NOMO-1 treated with dmso at 0.1 percent for 144 hours (cell line): ENCODE data around the gene ZNF407.
"Not testable (repeated sequence)": the region's sequence is repeated elsewhere in the genome, so short reads cannot be mapped to it uniquely, and the experiment has no call there.

Experiments used
- DNase-seq: peaks from one replicate; lab custom pipeline; 2025; ENCODE audit not compliant: unreplicated experiment; lab: John Stamatoyannopoulos, UW

ZNF407 gene

DNA sequence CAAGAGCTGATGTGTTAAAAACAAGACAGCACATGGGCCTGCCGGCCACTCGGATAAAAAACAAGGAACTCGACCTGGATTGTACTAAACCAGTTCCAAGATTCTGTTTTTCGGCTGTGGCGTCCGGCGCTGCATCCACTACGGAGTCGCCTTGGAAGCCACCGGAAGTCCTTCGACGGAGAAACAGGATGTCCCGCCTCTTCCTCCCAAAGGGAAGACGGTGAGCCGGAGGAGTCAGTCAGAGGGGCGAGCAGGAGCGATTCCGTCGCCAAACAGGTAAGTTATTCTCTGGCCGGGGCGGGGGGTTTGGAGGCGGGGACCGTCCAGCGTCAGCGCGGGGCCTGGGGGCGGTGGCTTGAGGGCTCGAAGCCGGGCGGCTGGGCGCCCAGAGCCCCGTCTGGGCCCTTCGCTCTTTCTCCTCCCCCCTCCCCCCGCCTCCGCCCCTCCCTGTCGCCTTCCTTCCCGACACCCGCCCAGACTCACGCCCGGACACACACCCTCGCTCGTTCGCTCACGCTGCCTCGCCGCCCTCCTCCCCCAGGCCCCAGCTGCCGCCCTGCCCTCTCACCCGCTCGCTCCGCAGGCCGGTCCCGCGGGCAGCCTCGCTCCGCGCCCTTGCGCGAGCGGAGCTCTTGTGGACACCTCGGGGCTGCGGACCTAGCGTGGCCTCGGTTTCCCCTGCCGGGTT is at the start of gene ZNF407:
Gene ZNF407, plus strand, starts transcription at position 209 of the 688 bp plus-strand sequence. CDS start 33,150 bp downstream, outside the sequence.
- DNase-seq = peak; percentile 82

DNA sequence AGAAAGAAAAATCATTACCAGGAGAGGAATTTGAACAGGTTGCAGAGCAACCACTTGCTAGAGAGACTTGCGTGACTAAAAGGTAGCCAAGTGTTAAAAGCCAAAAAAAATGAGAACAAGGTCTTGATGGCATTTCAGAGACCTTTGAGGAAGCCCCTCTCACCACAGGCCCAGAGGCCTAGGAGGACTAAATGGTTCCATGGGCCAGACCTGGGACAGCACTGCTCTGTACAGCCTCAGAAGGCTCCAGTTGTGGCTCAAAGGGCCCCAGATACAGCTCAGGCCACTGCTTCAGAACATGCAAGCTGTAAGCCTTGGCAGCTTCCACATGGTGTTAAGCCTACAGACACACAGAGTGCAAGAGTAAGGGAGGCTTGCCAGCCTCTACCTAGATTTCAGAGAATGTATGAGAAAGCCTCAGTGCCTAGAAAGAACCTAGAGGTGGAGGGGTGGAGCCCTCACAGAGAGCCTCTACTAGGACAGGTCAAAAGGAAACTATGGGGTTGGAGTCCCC is 48.0 kb upstream of the ZNF407 start:
- DNase-seq = no peak

DNA sequence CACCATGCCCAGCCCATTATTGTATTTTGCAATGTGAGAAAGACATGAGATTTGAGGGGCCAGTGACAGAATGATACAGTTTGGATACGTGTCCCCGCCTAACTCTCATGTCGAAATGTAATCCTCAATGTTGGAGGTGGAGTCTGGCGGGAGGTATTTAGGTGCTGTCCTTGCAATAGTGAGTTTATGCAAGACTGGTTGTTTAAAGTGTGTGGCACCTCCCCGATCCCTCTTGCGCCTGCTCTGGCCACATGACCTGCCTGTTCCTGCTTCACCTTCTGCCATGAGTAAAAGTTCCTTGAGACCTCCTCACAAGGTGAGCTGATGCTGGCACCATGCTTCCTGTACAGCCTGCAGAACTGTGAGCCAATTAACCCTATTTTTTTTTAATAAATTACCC is 46.8 kb upstream of the ZNF407 start:
- DNase-seq = no peak

- no peak for DNase-seq
Measured at GRCh38 chr18:74551452-74551851, 46.2 kb upstream of the ZNF407 start.

DNA sequence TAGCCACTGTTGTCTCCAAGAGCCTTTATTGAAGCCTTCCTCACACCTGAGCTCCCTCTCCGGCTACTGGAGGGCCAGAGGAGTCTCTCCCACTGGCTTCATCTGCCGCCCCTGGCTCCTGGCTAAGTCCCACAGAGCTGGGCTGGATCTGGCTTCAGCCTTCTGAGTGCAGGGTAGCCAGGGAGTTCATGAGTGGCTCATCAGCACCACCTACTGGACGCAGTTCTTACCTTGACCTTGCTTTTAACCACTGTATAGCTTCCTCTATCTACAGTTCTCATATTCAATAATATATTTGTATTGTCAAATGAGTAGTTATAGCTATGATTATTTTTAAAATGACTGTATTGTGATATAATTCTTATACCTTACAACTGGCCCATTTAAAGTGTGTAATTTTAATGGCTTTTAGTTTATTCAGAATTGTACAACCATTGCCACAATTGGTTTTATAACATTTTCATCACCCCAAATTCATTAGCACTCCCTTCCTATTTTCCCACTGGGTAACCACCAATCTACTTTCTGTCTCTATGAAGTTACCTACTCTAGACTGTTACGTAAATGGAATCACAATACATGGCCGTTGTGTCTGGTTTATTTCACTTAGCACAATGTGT is 45.6 kb upstream of the ZNF407 start:
- peak; percentile 79 for DNase-seq

- DNase-seq = no peak
Measured at GRCh38 chr18:74556126-74556525, 41.5 kb upstream of the ZNF407 start.

DNA sequence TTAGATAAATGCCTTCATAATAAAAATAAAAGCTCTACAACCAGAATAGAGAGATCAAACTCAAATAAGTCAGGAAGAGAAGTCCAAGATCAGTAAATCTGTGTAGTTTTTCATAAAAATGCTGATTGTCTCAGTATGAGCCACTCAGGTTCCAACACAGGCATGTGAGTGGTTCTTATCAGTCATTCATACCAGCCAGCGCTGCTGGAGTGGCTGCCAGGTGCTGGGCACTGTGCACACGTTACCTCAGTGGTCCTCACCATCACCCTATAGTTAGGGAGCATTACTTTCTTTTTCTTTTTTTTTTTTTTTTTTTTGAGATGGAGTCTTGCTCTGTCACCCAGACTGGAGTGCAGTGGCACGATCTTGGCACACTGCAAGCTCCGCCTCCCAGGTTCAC is 39.6 kb upstream of the ZNF407 start:
- no peak for DNase-seq

DNA sequence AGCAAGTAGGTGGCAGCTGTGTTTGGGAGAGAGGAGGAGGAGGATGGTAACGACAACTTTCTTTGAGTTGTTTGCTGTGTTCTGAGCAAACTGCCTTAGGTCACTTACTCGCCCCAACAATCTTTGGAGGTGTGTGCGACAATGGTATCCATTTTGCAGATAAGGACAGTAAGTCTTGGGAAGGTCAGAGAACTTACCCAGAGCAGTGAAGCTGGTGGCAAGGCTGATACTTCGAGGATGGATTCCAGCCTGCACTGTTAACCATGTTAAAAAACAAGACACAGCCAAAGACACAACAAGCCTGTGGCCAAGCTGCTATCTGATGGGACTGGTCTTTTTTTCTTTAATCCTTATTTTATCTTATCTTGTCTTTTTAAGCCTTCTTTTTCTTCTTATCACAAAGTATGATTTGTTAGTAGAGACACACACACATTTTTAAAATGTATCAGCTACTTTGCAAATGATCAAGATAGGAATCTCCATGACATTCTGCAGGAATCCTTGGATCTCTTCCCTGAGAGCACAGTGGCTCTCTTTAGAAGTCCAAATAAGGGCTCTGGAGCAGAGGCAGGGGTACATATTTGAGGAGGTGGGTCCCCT is 35.4 kb upstream of the ZNF407 start:
- DNase-seq = no peak

DNA sequence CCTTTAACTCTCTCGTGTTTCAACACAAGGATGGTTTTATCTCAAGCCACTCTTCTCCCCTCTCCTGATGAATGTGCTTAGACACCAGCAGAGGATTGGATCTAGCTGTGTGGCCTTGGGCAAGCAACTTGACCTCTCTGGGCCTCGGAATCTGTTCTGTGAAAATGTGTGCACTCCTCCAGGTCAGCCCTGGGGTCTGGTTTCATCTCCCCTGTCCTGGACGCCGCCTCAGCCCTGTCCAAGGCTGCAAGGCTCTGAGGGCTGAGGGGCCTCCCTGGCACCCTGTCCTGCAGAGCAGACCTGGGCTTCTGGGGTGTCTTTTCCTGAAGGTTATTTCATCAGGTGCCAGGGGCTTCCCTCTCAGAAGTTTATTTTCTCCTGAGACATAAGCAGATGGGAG is 34.9 kb upstream of the ZNF407 start:
- no peak for DNase-seq

GRCh38 chr18:74563999-74564398 is 33.7 kb upstream of the ZNF407 start:
- no peak for DNase-seq

GRCh38 chr18:74565164-74565563 is 32.5 kb upstream of the ZNF407 start:
- not testable (repeated sequence) for DNase-seq

DNA sequence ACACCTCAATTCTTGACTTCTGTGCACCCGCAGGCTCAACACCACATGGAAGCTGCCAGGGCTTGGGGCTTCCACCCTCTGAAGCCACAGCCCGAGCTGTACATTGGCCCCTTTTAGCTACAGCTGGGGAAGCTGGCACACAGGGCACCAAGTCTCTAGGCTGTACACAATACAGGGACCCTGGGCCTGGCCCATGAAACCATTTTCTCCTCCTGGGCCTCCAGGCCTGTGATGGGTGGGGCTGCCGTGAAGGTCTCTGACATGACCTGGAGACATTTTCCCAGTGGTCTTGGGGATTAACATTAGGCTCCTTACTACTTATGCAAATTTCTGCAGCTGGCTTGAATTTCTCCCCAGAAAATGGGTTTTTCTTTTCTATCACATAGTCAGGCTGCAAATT is 31.7 kb upstream of the ZNF407 start:
- DNase-seq = not testable (repeated sequence)

DNA sequence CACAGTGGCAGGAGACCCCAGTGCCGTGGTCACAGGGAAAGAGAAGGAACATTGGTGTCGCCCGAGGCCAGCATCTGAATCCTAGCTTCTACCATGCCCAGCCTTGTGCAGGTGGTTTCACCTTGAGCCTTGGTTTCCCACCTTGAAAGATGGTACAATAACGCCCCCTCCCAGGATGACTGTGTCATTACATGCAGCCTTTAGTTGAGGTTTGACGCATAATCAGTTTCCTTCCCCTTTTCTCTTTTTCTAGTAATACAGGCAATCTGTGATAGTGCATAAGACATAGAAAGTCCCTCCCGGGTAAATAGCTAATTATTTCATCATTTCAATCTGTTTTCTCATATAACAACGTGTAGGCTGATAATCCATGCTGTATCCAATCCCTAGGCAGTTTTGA is 29.8 kb upstream of the ZNF407 start:
- DNase-seq = peak; percentile 26

DNA sequence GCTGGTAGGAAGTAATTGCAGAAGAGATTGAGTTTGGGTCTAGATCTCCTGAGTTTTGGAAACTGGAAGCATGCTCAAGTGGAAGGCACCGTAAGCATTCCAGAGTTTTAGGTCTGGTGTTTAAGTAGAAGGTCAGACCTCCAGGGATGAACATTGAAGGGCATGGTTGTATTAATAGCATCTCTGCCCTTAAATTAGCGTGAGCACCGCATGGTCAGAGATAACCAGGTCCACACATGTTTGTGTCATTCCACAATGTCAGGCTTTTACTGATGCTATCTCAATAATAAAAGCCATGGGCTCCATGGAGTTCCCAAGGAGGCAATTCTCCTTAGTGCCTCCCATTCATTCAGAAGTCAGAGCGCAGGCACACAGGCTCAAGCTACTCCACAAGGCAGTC is 28.3 kb upstream of the ZNF407 start:
- DNase-seq = no peak

- no peak for DNase-seq
Measured at GRCh38 chr18:74570266-74570665, 27.4 kb upstream of the ZNF407 start.

- no peak for DNase-seq
Measured at GRCh38 chr18:74571895-74572680, 25.6 kb upstream of the ZNF407 start.

DNA sequence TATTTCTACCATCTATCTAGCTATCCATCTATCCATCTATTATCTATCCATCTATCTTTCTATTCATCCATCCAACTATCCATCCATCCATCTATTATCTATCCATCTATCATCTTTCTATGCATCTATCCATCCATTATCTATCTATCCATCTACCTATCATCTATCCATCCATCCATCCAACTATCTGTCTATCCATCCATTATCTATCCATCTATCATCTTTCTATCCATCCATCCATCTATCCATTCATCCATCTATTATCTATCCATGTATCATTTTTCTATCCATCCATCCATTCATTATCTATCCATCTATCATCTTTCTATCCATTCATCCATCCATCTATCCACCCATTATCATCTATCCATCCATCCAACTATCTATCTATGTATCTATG is 24.6 kb upstream of the ZNF407 start:
- no peak for DNase-seq

- no peak for DNase-seq
Measured at GRCh38 chr18:74574916-74575315, 22.8 kb upstream of the ZNF407 start.

GRCh38 chr18:74577019-74577418 is 20.7 kb upstream of the ZNF407 start:
- no peak for DNase-seq

- no peak for DNase-seq
Measured at GRCh38 chr18:74579496-74580065, 18.1 kb upstream of the ZNF407 start.

GRCh38 chr18:74582642-74583041 is 15.0 kb upstream of the ZNF407 start:
- DNase-seq = no peak
